IMR-90 (cell line): ENCODE data around the gene AATF. TPM values are rescaled to one million over a fixed set of nuclear protein-coding genes. Genes with fewer than 3 reads are reported as not detected.

Experiments used
- ATAC-seq: fragments of 200-7000 bp; cut with Tn5 transposase; 2 replicates; pipeline ENCODE4 v1.9.1; 2020; ENCODE audit warnings: low read depth, mild to moderate bottlenecking, moderate library complexity
- BruUV-seq: library from RNA; stranded (reverse); fragments of 400-500 nt; replicated peaks from 2 replicates; lab custom pipeline; 2021; lab: Mats Ljungman, UMichigan
- CTCF ChIA-PET: fragments of 300-600 bp; formaldehyde crosslinking; extraction: SDS; loops from one replicate; lab custom pipeline; 2021; ENCODE audit warnings: antibody characterized with exemption; lab: Yijun Ruan, JAX
- POLR2A ChIA-PET: fragments of 300-600 bp; sonication (Branson Sonifier 250); formaldehyde crosslinking; loops from one replicate; lab custom pipeline; 2022; ENCODE audit warnings: antibody characterized with exemption; ENCODE audit not compliant: unreplicated experiment; lab: Charles Lee
- DNase-seq: peaks from one replicate; pipeline ENCODE4 v3.0.0; 2013
- H2AFZ ChIP-seq: replicated peaks from 2 replicates; pipeline ENCODE3; 2013; ENCODE audit warnings: low read length, mild to moderate bottlenecking; ENCODE audit not compliant: poor library complexity
- H2AK5ac ChIP-seq: 2 replicates; pipeline ENCODE4 v1.6.1; 2013; ENCODE audit warnings: low read depth, low read length, inconsistent platforms
- H2AK9ac ChIP-seq: replicated peaks from 2 replicates; pipeline ENCODE3; 2013; ENCODE audit warnings: mild to moderate bottlenecking, low read depth, low read length, moderate library complexity; ENCODE audit not compliant: poor library complexity
- H2BK120ac ChIP-seq: 2 replicates; pipeline ENCODE4 v1.6.1; 2013; ENCODE audit warnings: low read depth, low read length, inconsistent platforms
- H2BK15ac ChIP-seq: 3 replicates; pipeline ENCODE4 v1.6.1; 2013; ENCODE audit warnings: low read depth, low read length, inconsistent platforms
- H2BK20ac ChIP-seq: 2 replicates; pipeline ENCODE4 v1.6.1; 2013; ENCODE audit warnings: low read depth, mild to moderate bottlenecking, inconsistent platforms, low read length, moderate library complexity
- H2BK5ac ChIP-seq: 2 replicates; pipeline ENCODE4 v1.6.1; 2013; ENCODE audit warnings: mild to moderate bottlenecking, low read depth, low read length, inconsistent platforms; ENCODE audit not compliant: poor library complexity, severe bottlenecking
- H3K14ac ChIP-seq: replicated peaks from 2 replicates; pipeline ENCODE4 v1.6.1; 2013; ENCODE audit warnings: low read depth, low read length, inconsistent platforms
- H3K18ac ChIP-seq: 2 replicates; pipeline ENCODE4 v1.6.1; 2013; ENCODE audit warnings: low read depth, low read length, control low read depth
- H3K23ac ChIP-seq: 2 replicates; pipeline ENCODE4 v1.6.1; 2013; ENCODE audit warnings: low read depth, low read length, inconsistent platforms
- H3K27ac ChIP-seq: 2 replicates; pipeline ENCODE4 v1.5.1; 2013; ENCODE audit warnings: mild to moderate bottlenecking, control low read depth, low read length; ENCODE audit not compliant: insufficient read depth
- H3K27me3 ChIP-seq: 2 replicates; pipeline ENCODE4 v1.6.1; 2013; ENCODE audit warnings: low read length; ENCODE audit not compliant: control insufficient read depth, insufficient read depth
- H3K36me3 ChIP-seq: 2 replicates; pipeline ENCODE4 v1.6.1; 2013; ENCODE audit warnings: low read length, mixed read lengths; ENCODE audit not compliant: control insufficient read depth, insufficient read depth
- H3K4ac ChIP-seq: 2 replicates; pipeline ENCODE4 v1.6.1; 2013; ENCODE audit warnings: low read depth, low read length, inconsistent platforms
- H3K4me1 ChIP-seq: 2 replicates; pipeline ENCODE4 v1.6.1; 2013; ENCODE audit warnings: low read length, mixed read lengths; ENCODE audit not compliant: control insufficient read depth, insufficient read depth
- H3K4me2 ChIP-seq: 2 replicates; pipeline ENCODE4 v1.6.1; 2013; ENCODE audit warnings: low read depth, mild to moderate bottlenecking, control low read depth, low read length, moderate library complexity
- H3K4me3 ChIP-seq: 2 replicates; pipeline ENCODE4 v1.5.1; 2013; ENCODE audit warnings: low read depth, mild to moderate bottlenecking, control low read depth, low read length, moderate library complexity; ENCODE audit not compliant: insufficient read depth
- H3K56ac ChIP-seq: 2 replicates; pipeline ENCODE4 v1.6.1; 2013; ENCODE audit warnings: low read length, inconsistent platforms; ENCODE audit not compliant: insufficient read depth; ENCODE audit errors: extremely low read depth
- H3K79me1 ChIP-seq, 2 experiments: 2 replicates each; pipeline ENCODE4 v1.6.1; 2013; ENCODE audit warnings: low read length in 2 of 2, inconsistent platforms in 1 of 2, low read depth in 1 of 2
- H3K9ac ChIP-seq: 2 replicates; pipeline ENCODE4 v1.6.1; 2013; ENCODE audit warnings: low read depth, low read length, control low read depth
- H3K9me1 ChIP-seq: 2 replicates; pipeline ENCODE4 v1.6.1; 2013; ENCODE audit warnings: low read length, inconsistent platforms; ENCODE audit not compliant: insufficient read depth
- H3K9me3 ChIP-seq: 2 replicates; pipeline ENCODE4 v1.6.1; 2013; ENCODE audit warnings: low read length; ENCODE audit not compliant: control insufficient read depth, insufficient read depth
- H4K20me1 ChIP-seq: 2 replicates; pipeline ENCODE4 v1.6.1; 2013; ENCODE audit warnings: low read length, inconsistent platforms; ENCODE audit not compliant: insufficient read depth
- H4K5ac ChIP-seq: 2 replicates; pipeline ENCODE4 v1.6.1; 2013; ENCODE audit warnings: mild to moderate bottlenecking, low read depth, low read length, control low read depth
- H4K8ac ChIP-seq, 2 experiments: 2 replicates each; pipeline ENCODE4 v1.6.1; 2013; ENCODE audit warnings: low read depth in 2 of 2, low read length in 2 of 2, control low read depth in 1 of 2, inconsistent platforms in 1 of 2
- H4K91ac ChIP-seq: 2 replicates; pipeline ENCODE4 v1.6.1; 2013; ENCODE audit warnings: low read depth, low read length, inconsistent platforms; ENCODE audit not compliant: insufficient read depth
- BHLHE40 ChIP-seq: fragments of 150-350 bp; IDR thresholded peaks from 2 replicates; pipeline ENCODE4 v1.6.1; 2016; ENCODE audit warnings: mild to moderate bottlenecking, low read depth, low read length
- CEBPB ChIP-seq: IDR thresholded peaks from 2 replicates; pipeline ENCODE4 v1.6.1; 2012; ENCODE audit warnings: low read depth, low read length, improper control_type of control experiment
- CHD1 ChIP-seq: IDR thresholded peaks from 2 replicates; pipeline ENCODE4 v1.6.1; 2012; ENCODE audit warnings: low read depth, low read length, improper control_type of control experiment
- CTCF ChIP-seq: conservative IDR thresholded peaks from 2 replicates; pipeline ENCODE4 v1.5.1; 2012; ENCODE audit warnings: mild to moderate bottlenecking, low read depth, low read length, improper control_type of control experiment
- ELK1 ChIP-seq: fragments of 150-350 bp; IDR thresholded peaks from 2 replicates; pipeline ENCODE4 v1.6.1; 2016; ENCODE audit warnings: low read depth, mild to moderate bottlenecking, low read length, moderate library complexity, borderline replicate concordance
- FOS ChIP-seq: fragments of 150-350 bp; IDR thresholded peaks from 2 replicates; pipeline ENCODE4 v1.6.1; 2016; ENCODE audit warnings: low read depth, low read length
- MAFK ChIP-seq: IDR thresholded peaks from 2 replicates; pipeline ENCODE4 v1.6.1; 2012; ENCODE audit warnings: low read depth, low read length, improper control_type of control experiment
- MAZ ChIP-seq: IDR thresholded peaks from 2 replicates; pipeline ENCODE4 v1.6.1; 2012; ENCODE audit warnings: low read depth, mild to moderate bottlenecking, low read length, improper control_type of control experiment, moderate library complexity, borderline replicate concordance
- MXI1 ChIP-seq: IDR thresholded peaks from 2 replicates; pipeline ENCODE4 v1.6.1; 2012; ENCODE audit warnings: low read depth, mild to moderate bottlenecking, low read length, moderate library complexity, borderline replicate concordance
- NFE2L2 ChIP-seq: fragments of 150-350 bp; IDR thresholded peaks from 2 replicates; pipeline ENCODE4 v1.6.1; 2016; ENCODE audit warnings: low read depth, mild to moderate bottlenecking, low read length
- POLR2A ChIP-seq: IDR thresholded peaks from 2 replicates; pipeline ENCODE4 v1.6.1; 2012; ENCODE audit warnings: mild to moderate bottlenecking, low read depth, low read length
- RAD21 ChIP-seq: IDR thresholded peaks from 2 replicates; pipeline ENCODE4 v1.6.1; 2012; ENCODE audit warnings: low read length, improper control_type of control experiment
- RCOR1 ChIP-seq: IDR thresholded peaks from 2 replicates; pipeline ENCODE4 v1.6.1; 2012; ENCODE audit warnings: mild to moderate bottlenecking, low read length, improper control_type of control experiment; ENCODE audit not compliant: insufficient replicate concordance
- RFX5 ChIP-seq: IDR thresholded peaks from 2 replicates; pipeline ENCODE4 v1.8.0; 2012; ENCODE audit warnings: low read depth, mild to moderate bottlenecking, low read length, moderate library complexity
- SMC3 ChIP-seq: fragments of 150-350 bp; IDR thresholded peaks from 2 replicates; pipeline ENCODE4 v1.6.1; 2016; ENCODE audit warnings: low read depth, mild to moderate bottlenecking, antibody characterized with exemption, low read length, moderate library complexity
- USF2 ChIP-seq: fragments of 150-350 bp; IDR thresholded peaks from 2 replicates; pipeline ENCODE4 v1.6.1; 2017; ENCODE audit warnings: mild to moderate bottlenecking, antibody characterized with exemption, low read length, low read depth
- WGBS, 2 experiments: methylation state at CpG; one replicate each; pipeline versions ENCODE4 v1.1.5 to v1.1.7; 2013; ENCODE audit warnings: missing lambda C conversion rate in 2 of 2; ENCODE audit not compliant: insufficient read length in 1 of 2; ENCODE audit errors: extremely low coverage in 2 of 2; 5-methylcytosine and 5-hydroxymethylcytosine counted together
- dilution Hi-C: fragments of 300-500 bp; cut with HindIII; formaldehyde crosslinking; loops from one replicate; pipeline ENCODE4 v1.14.3; 2018; ENCODE audit warnings: low sequenced_read_pairs; ENCODE audit not compliant: unreplicated experiment
- in situ Hi-C: fragments of 300-500 bp; cut with MboI; formaldehyde crosslinking; loops from 3 replicates; pipeline ENCODE4 v1.14.3; 2019; ENCODE audit warnings: low sequenced_read_pairs, inconsistent platforms, mixed read lengths
- intact Hi-C: fragments of 100-400 bp; cut with micrococcal nuclease; formaldehyde crosslinking; loops from 2 replicates; pipeline ENCODE4 v1.10.0; 2022
- polyA plus RNA-seq, 3 experiments: library from polyadenylated mRNA; depleted of rRNA; stranded (reverse); fragments of >200 nt; gene quantifications; 2 replicates each; pipeline ENCODE4 v1.2.3, GENCODE V29; 2012; ENCODE audit warnings: low replicate concordance in 1 of 3
- total RNA-seq: library from RNA; depleted of rRNA; stranded (reverse); fragments of >200 nt; gene quantifications from 2 replicates; pipeline ENCODE4 v1.2.3, GENCODE V29; 2012

AATF gene
- total and polyA plus RNA-seq, 2 of the 4 experiments (the other 2 are of a cell fraction) = 21.0 to 34.8 TPM

- H2AFZ ChIP-seq = no peak overlapping the region
- POLR2A ChIA-PET = no interaction called here
- TF ChIP-seq NFE2L2 = no peak
- no peak for TF ChIP-seq POLR2A
- TF ChIP-seq RAD21 = no peak
- no peak for TF ChIP-seq USF2
- TF ChIP-seq SMC3 = no peak
- no peak for TF ChIP-seq FOS
- no peak for TF ChIP-seq MXI1
- TF ChIP-seq RCOR1 = no peak
- no peak for TF ChIP-seq MAFK
- no peak for TF ChIP-seq CHD1
- TF ChIP-seq MAZ = no peak
- TF ChIP-seq CEBPB = no peak
- no peak for TF ChIP-seq RFX5
- no peak for TF ChIP-seq CTCF
- TF ChIP-seq ELK1 = no peak
- TF ChIP-seq BHLHE40 = no peak
- H2BK120ac ChIP-seq = no peak overlapping the region
- H4K5ac ChIP-seq = no peak overlapping the region
- CTCF ChIA-PET = no interaction called here
- H3K27ac ChIP-seq = no peak overlapping the region
- no peak overlapping the region for H3K9ac ChIP-seq
- H2BK20ac ChIP-seq = no peak overlapping the region
- WGBS, 2 experiments = no CpG with 5 or more reads among the region's 3 CpGs
- no peak overlapping the region for H3K23ac ChIP-seq
- no peak overlapping the region for H2BK15ac ChIP-seq
- H3K79me1 ChIP-seq = no peaks in the 10 kb centered on the region
- H4K8ac ChIP-seq = no peak overlapping the region
- H3K9me3 ChIP-seq = no peaks in the 10 kb centered on the region
- DNase-seq (peak; percentile 53), ATAC-seq (peak; percentile 80)
- in situ Hi-C loops (no loop called here), dilution Hi-C loops (no loop called here), intact Hi-C loops (no loop called here)
- H2BK5ac ChIP-seq = no peak overlapping the region
- no peak overlapping the region for H3K4ac ChIP-seq
- no peak overlapping the region for H3K18ac ChIP-seq
- H3K4me1 ChIP-seq = no peaks in the 10 kb centered on the region
- H2AK9ac ChIP-seq = no peak overlapping the region
- H3K27me3 ChIP-seq = peaks cover 45% of the 10 kb centered on the region
- no TSS peak for BruUV-seq
- no peak overlapping the region for H3K14ac ChIP-seq
- no peaks in the 10 kb centered on the region for H3K36me3 ChIP-seq
- H4K91ac ChIP-seq = no peak overlapping the region
- no peak overlapping the region for H3K4me3 ChIP-seq
- H2AK5ac ChIP-seq = no peak overlapping the region
- H3K4me2 ChIP-seq = no peak overlapping the region
- H3K9me1 ChIP-seq = no peaks in the 10 kb centered on the region
- H4K20me1 ChIP-seq = no peaks in the 10 kb centered on the region
- no peak overlapping the region for H3K56ac ChIP-seq
These were observed 30.5 kb upstream of the AATF start for GRCh38 chr17:36918211-36918691.
